Spinal cord (tissue), 10 donors: Measurements from ENCODE around the gene VPS51. TPM values are rescaled to one million over a fixed set of nuclear protein-coding genes. Genes with fewer than 3 reads are reported as not detected.

Experiments
- DNase-seq, 6 donors: peaks; one replicate each; pipeline versions ENCODE4 v3.0.0 to v3.0.0-alpha.2; 2013 to 2015; ENCODE audit warnings: low spot score in 6 of 6, low read depth in 4 of 6
- H3K27ac ChIP-seq: one replicate; pipeline ENCODE4 v1.5.1; 2013; ENCODE audit warnings: low read depth, low read length, control low read depth
- H3K27me3 ChIP-seq: one replicate; pipeline ENCODE4 v1.6.1; 2013; ENCODE audit warnings: low read length; ENCODE audit not compliant: control insufficient read depth, insufficient read depth
- H3K36me3 ChIP-seq: one replicate; pipeline ENCODE4 v1.6.1; 2013; ENCODE audit warnings: low read length; ENCODE audit not compliant: control insufficient read depth, insufficient read depth
- H3K4me1 ChIP-seq: one replicate; pipeline ENCODE4 v1.6.1; 2013; ENCODE audit warnings: low read length; ENCODE audit not compliant: control insufficient read depth, insufficient read depth
- H3K4me3 ChIP-seq: one replicate; pipeline ENCODE4 v1.5.1; 2013; ENCODE audit warnings: low read depth, low read length, control low read depth
- H3K9me3 ChIP-seq: one replicate; pipeline ENCODE4 v1.6.1; 2013; ENCODE audit warnings: low read length; ENCODE audit not compliant: control insufficient read depth, insufficient read depth
- WGBS: methylation state at CpG from one replicate; pipeline ENCODE4 v1.1.5; 2013; ENCODE audit warnings: missing lambda C conversion rate; ENCODE audit not compliant: insufficient coverage; 5-methylcytosine and 5-hydroxymethylcytosine counted together
- polyA plus RNA-seq, 2 donors: library from polyadenylated mRNA; unstranded; fragments of 120-200 nt; gene quantifications; one replicate each; pipeline ENCODE4 v1.2.1, GENCODE V29; 2013; ENCODE audit not compliant: insufficient read length in 2 of 2
- small RNA-seq: library from RNA; depleted of rRNA; stranded (forward); fragments of <200 nt; gene quantifications from one replicate; pipeline ENCODE3, GENCODE V24; 2014; ENCODE audit warnings: low replicate concordance
- total RNA-seq, 2 donors: library from RNA; depleted of rRNA in 1 of 2; stranded (reverse); fragments of 120-200 nt in 1 of 2; fragments of >200 nt in 1 of 2; gene quantifications; one replicate each; pipeline versions ENCODE4 v1.2.3 to v1.2.4, GENCODE V29; 2013 to 2014
- donor health status: healthy.

VPS51 gene
- total and polyA plus RNA-seq, 4 donors, result 91.4 to 165 (median 140) TPM

GRCh38 chr11:65159012-65159411, 63.0 kb downstream of the VPS51 start:
- WGBS, result no CpG with 5 or more reads among the region's 5 CpGs
- Histone ChIP-seq H3K27me3 (no peaks in the 10 kb centered on the region), H3K9me3 (no peaks in the 10 kb centered on the region), H3K4me3 (no peak overlapping the region), H3K36me3 (no peaks in the 10 kb centered on the region), H3K27ac (no peak overlapping the region), H3K4me1 (no peaks in the 10 kb centered on the region)
- DNase-seq, result no peak

- Histone ChIP-seq H3K36me3 (no peaks in the 10 kb centered on the region), H3K9me3 (no peaks in the 10 kb centered on the region), H3K27me3 (no peaks in the 10 kb centered on the region), H3K4me3 (no peak overlapping the region), H3K27ac (no peak overlapping the region), H3K4me1 (no peaks in the 10 kb centered on the region)
- DNase-seq, result no peak
- WGBS, result no CpG with 5 or more reads among the region's 3 CpGs
Observed at GRCh38 chr11:65160643-65161042, 64.6 kb downstream of the VPS51 start.

Small RNA genes lying within 50 kb of the gene (small RNA-seq; reads per million reads assigned to genes)
- not detected for gene HIGD1AP10
- gene PDCL2P2, result not detected
- gene RNU2-23P, result 2.5 reads per million, percentile 91 among the genes with 10 or more reads in this experiment

Other genes with a start within 250 kb of the VPS51 start
- gene EHD1, start 217.6 kb upstream of the VPS51 start, total RNA-seq, result 10 to 100 TPM; 40.9 to 75.8 TPM
- gene EHD1, start 217.6 kb upstream of the VPS51 start, polyA plus RNA-seq, result 100 to 1,000 TPM in 1 of 2 donors, 10 to 100 TPM in 1; 82.4 to 102 TPM
- 10 to 100 TPM in 1 of 2 donors, 1 to 10 TPM in 1; 8.1 to 14.7 TPM for gene ATG2A, start 179.0 kb upstream of the VPS51 start, total RNA-seq
- 10 to 100 TPM; 26.0 to 26.8 TPM for gene ATG2A, start 179.0 kb upstream of the VPS51 start, polyA plus RNA-seq
- gene PPP2R5B, start 171.5 kb upstream of the VPS51 start, total RNA-seq, result 10 to 100 TPM; 26.3 to 40.0 TPM
- 10 to 100 TPM; 96.4 to 99.8 TPM for gene PPP2R5B, start 171.5 kb upstream of the VPS51 start, polyA plus RNA-seq
- gene GPHA2, start 160.3 kb upstream of the VPS51 start, total RNA-seq, result 1 to 10 TPM in 1 of 2 donors, under 1 TPM in 1; 0.59 to 3.5 TPM
- 1 to 10 TPM in 1 of 2 donors, not detected in 1; 1.9 TPM for gene GPHA2, start 160.3 kb upstream of the VPS51 start, polyA plus RNA-seq
- under 1 TPM in 1 of 2 donors, not detected in 1; 0.50 TPM for gene MAJIN, start 124.1 kb upstream of the VPS51 start, total RNA-seq
- gene MAJIN, start 124.1 kb upstream of the VPS51 start, polyA plus RNA-seq, result under 1 TPM in 1 of 2 donors, not detected in 1; 0.42 TPM
- under 1 TPM; 0.99 TPM for gene BATF2, start 99.2 kb upstream of the VPS51 start, total RNA-seq
- gene BATF2, start 99.2 kb upstream of the VPS51 start, polyA plus RNA-seq, result 1 to 10 TPM in 1 of 2 donors, under 1 TPM in 1; 0.76 to 1.0 TPM
- gene ARL2, start 82.1 kb upstream of the VPS51 start, total RNA-seq, result 100 to 1,000 TPM in 1 of 2 donors, 10 to 100 TPM in 1; 75.4 to 120 TPM
- 100 to 1,000 TPM; 119 to 123 TPM for gene ARL2, start 82.1 kb upstream of the VPS51 start, polyA plus RNA-seq
- gene SNX15, start 68.8 kb upstream of the VPS51 start, total RNA-seq, result 10 to 100 TPM; 14.4 to 25.7 TPM
- 10 to 100 TPM; 30.6 to 32.4 TPM for gene SNX15, start 68.8 kb upstream of the VPS51 start, polyA plus RNA-seq
- gene SAC3D1, start 55.0 kb upstream of the VPS51 start, total RNA-seq, result 1 to 10 TPM; 4.0 to 6.4 TPM
- gene SAC3D1, start 55.0 kb upstream of the VPS51 start, polyA plus RNA-seq, result 10 to 100 TPM; 16.5 to 18.0 TPM
- gene NAALADL1, start 37.7 kb upstream of the VPS51 start, total RNA-seq, result 10 to 100 TPM in 1 of 2 donors, 1 to 10 TPM in 1; 7.7 to 25.2 TPM
- 1 to 10 TPM; 5.5 to 8.1 TPM for gene NAALADL1, start 37.7 kb upstream of the VPS51 start, polyA plus RNA-seq
- gene CDCA5, start 12.2 kb upstream of the VPS51 start, total RNA-seq, result 1 to 10 TPM; 5.4 to 8.7 TPM
- 10 to 100 TPM; 14.1 to 15.0 TPM for gene CDCA5, start 12.2 kb upstream of the VPS51 start, polyA plus RNA-seq
- 10 to 100 TPM; 19.4 to 32.6 TPM for gene ZFPL1, start 12.0 kb upstream of the VPS51 start, total RNA-seq
- gene ZFPL1, start 12.0 kb upstream of the VPS51 start, polyA plus RNA-seq, result 10 to 100 TPM; 35.8 to 37.6 TPM
- 10 to 100 TPM; 46.6 to 61.8 TPM for gene TM7SF2, start 15.7 kb downstream of the VPS51 start, total RNA-seq
- 100 to 1,000 TPM; 104 to 118 TPM for gene TM7SF2, start 15.7 kb downstream of the VPS51 start, polyA plus RNA-seq
- 10 to 100 TPM in 1 of 2 donors, 1 to 10 TPM in 1; 2.7 to 10.7 TPM for gene ZNHIT2, start 21.5 kb downstream of the VPS51 start, total RNA-seq
- gene ZNHIT2, start 21.5 kb downstream of the VPS51 start, polyA plus RNA-seq, result 10 to 100 TPM; 10.2 to 14.0 TPM
- gene FAU, start 25.9 kb downstream of the VPS51 start, total RNA-seq, result 100 to 1,000 TPM; 174 to 693 TPM
- 100 to 1,000 TPM; 603 to 622 TPM for gene FAU, start 25.9 kb downstream of the VPS51 start, polyA plus RNA-seq
- 10 to 100 TPM; 36.7 to 55.3 TPM for gene MRPL49, start 26.1 kb downstream of the VPS51 start, total RNA-seq
- gene MRPL49, start 26.1 kb downstream of the VPS51 start, polyA plus RNA-seq, result 10 to 100 TPM; 42.5 to 45.0 TPM
- gene SYVN1, start 38.3 kb downstream of the VPS51 start, total RNA-seq, result 10 to 100 TPM; 14.3 to 18.3 TPM
- 10 to 100 TPM; 44.2 to 52.6 TPM for gene SYVN1, start 38.3 kb downstream of the VPS51 start, polyA plus RNA-seq
- not detected for gene SPDYC, start 74.0 kb downstream of the VPS51 start, total RNA-seq
- gene SPDYC, start 74.0 kb downstream of the VPS51 start, polyA plus RNA-seq, result under 1 TPM in 1 of 2 donors, not detected in 1; 0.17 TPM
- 10 to 100 TPM; 48.0 to 69.5 TPM for gene CAPN1, start 85.7 kb downstream of the VPS51 start, total RNA-seq
- 100 to 1,000 TPM in 1 of 2 donors, 10 to 100 TPM in 1; 99.4 to 115 TPM for gene CAPN1, start 85.7 kb downstream of the VPS51 start, polyA plus RNA-seq
- gene POLA2, start 165.7 kb downstream of the VPS51 start, total RNA-seq, result 1 to 10 TPM; 7.2 to 9.1 TPM
- gene POLA2, start 165.7 kb downstream of the VPS51 start, polyA plus RNA-seq, result 10 to 100 TPM in 1 of 2 donors, 1 to 10 TPM in 1; 9.7 to 16.2 TPM
- 1 to 10 TPM; 5.7 to 8.5 TPM for gene CDC42EP2, start 218.7 kb downstream of the VPS51 start, total RNA-seq
- gene CDC42EP2, start 218.7 kb downstream of the VPS51 start, polyA plus RNA-seq, result 1 to 10 TPM; 5.7 to 10.0 TPM
- 10 to 100 TPM; 28.0 to 52.7 TPM for gene DPF2, start 237.6 kb downstream of the VPS51 start, total RNA-seq
- 10 to 100 TPM; 72.8 to 84.0 TPM for gene DPF2, start 237.6 kb downstream of the VPS51 start, polyA plus RNA-seq